ENCODE data around the gene PTTG1IP.

DNA sequence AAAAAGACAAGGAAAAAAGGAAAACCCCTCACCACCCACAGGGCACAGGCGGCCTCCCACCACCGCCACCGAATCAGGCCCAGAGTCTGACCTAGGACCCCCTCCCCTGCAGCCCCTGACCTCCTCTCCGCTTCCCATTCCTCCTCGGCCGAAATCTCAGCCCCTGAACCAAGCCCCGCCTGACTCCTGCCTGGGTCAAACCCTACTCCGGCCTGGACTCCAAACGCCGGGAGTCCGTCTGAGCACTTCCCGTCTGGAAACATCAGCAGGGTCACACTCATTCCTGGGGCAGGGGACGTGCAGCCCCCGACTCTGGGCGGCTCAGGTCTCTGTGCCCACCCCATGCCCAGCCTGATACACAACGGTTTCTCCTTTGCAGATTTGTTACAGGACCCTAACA, 29.2 kb downstream of the PTTG1IP start:
- TF ChIP-seq CTCF (IDR thresholded peaks at IDR 0.05; ENCODE audit: borderline replicate concordance, extremely low read depth, low read length, poor library complexity, severe bottlenecking) (no peak), EZH2 (IDR thresholded peaks at IDR 0.05; ENCODE audit: borderline replicate concordance, low read depth, low read length, severe bottlenecking) (no peak)
